WTC11 (cell line): Measurements from ENCODE around the gene CAPN14. TPM values are rescaled to one million over a fixed set of nuclear protein-coding genes. Genes with fewer than 3 reads are reported as not detected.

Experiments
- ATAC-seq: fragments of 200-7000 bp; cut with Tn5 transposase; 2 replicates; pipeline ENCODE4 v1.10.0; 2021; ENCODE audit warnings: mild to moderate bottlenecking, moderate library complexity
- CTCF ChIA-PET: fragments of 300-600 bp; sonication (Branson Sonifier 250); formaldehyde crosslinking; loops from one replicate; lab custom pipeline; 2021; ENCODE audit warnings: antibody characterized with exemption; lab: Charles Lee
- POLR2A ChIA-PET: fragments of 350-600 bp; sonication (Branson Sonifier 250); formaldehyde crosslinking; loops from one replicate; lab custom pipeline; 2021; ENCODE audit warnings: antibody characterized with exemption; lab: Charles Lee
- DNase-seq: peaks from one replicate; pipeline ENCODE4 v3.0.0; 2021; ENCODE audit warnings: low spot score
- H3K27ac Mint-ChIP-seq: 2 replicates; pipeline ENCODE4 v1.8.0; 2021; ENCODE audit warnings: mixed read lengths
- H3K27me3 Mint-ChIP-seq: 2 replicates; pipeline ENCODE4 v1.8.0; 2021; ENCODE audit warnings: low read depth, mild to moderate bottlenecking, moderate library complexity, mixed read lengths
- H3K36me3 Mint-ChIP-seq: 2 replicates; pipeline ENCODE4 v1.8.0; 2021; ENCODE audit warnings: mixed read lengths
- H3K4me1 Mint-ChIP-seq: 2 replicates; pipeline ENCODE4 v1.8.0; 2022; ENCODE audit warnings: mixed read lengths
- H3K4me3 Mint-ChIP-seq: 2 replicates; pipeline ENCODE4 v1.8.0; 2021; ENCODE audit warnings: mild to moderate bottlenecking, moderate library complexity, mixed read lengths
- H3K9me3 Mint-ChIP-seq: 2 replicates; pipeline ENCODE4 v1.8.0; 2021; ENCODE audit warnings: mixed read lengths
- EMX1 ChIP-seq: fragments of 250-450 bp; sonication (Bioruptor Pico); IDR thresholded peaks from 2 replicates; pipeline ENCODE4 v1.8.0; 2021; ENCODE audit warnings: mild to moderate bottlenecking
- JAZF1 ChIP-seq: fragments of 250-450 bp; sonication (Bioruptor Pico); IDR thresholded peaks from 2 replicates; pipeline ENCODE4 v1.9.0; 2021; ENCODE audit warnings: moderate library complexity, mild to moderate bottlenecking, inconsistent platforms
- SOX15 ChIP-seq: fragments of 250-450 bp; sonication (Bioruptor Pico); IDR thresholded peaks from 2 replicates; pipeline ENCODE4 v1.9.0; 2021; ENCODE audit warnings: mild to moderate bottlenecking
- ZNF138 ChIP-seq: sonication (generic); formaldehyde crosslinking; conservative IDR thresholded peaks from 2 replicates; pipeline ENCODE4 v1.8.1; 2022; ENCODE audit warnings: mild to moderate bottlenecking, moderate library complexity, missing genetic modification reagents
- ZNF232 ChIP-seq: sonication (generic); formaldehyde crosslinking; IDR thresholded peaks from 2 replicates; pipeline ENCODE4 v1.8.0; 2022; ENCODE audit warnings: mild to moderate bottlenecking, missing genetic modification reagents
- ZNF317 ChIP-seq: sonication (generic); formaldehyde crosslinking; IDR thresholded peaks from 2 replicates; pipeline ENCODE4 v1.8.1; 2023; ENCODE audit warnings: low read depth, mild to moderate bottlenecking, moderate library complexity, missing genetic modification reagents, borderline replicate concordance
- total RNA-seq: library from RNA; stranded (reverse); gene quantifications from 3 replicates; pipeline ENCODE4 v1.2.3, GENCODE V29; 2021
- TF ChIP-seq, protein P1 (sequence below): fragments of 250-450 bp; sonication (Bioruptor Pico); IDR thresholded peaks from 2 replicates; pipeline ENCODE4 v1.9.0; 2021; ENCODE audit warnings: moderate library complexity, mild to moderate bottlenecking, inconsistent platforms, borderline replicate concordance
- TF ChIP-seq, protein P2 (sequence below): sonication (generic); formaldehyde crosslinking; IDR thresholded peaks from 2 replicates; pipeline ENCODE4 v1.8.1; 2022; ENCODE audit warnings: missing genetic modification reagents, borderline replicate concordance
- TF ChIP-seq, protein P3 (sequence below): sonication (generic); formaldehyde crosslinking; IDR thresholded peaks from 2 replicates; pipeline ENCODE4 v1.8.0; 2023; ENCODE audit warnings: missing genetic modification reagents, mild to moderate bottlenecking, borderline replicate concordance
- TF ChIP-seq, protein P4 (sequence below): sonication (generic); formaldehyde crosslinking; IDR thresholded peaks from 2 replicates; pipeline ENCODE4 v1.8.1; 2022; ENCODE audit warnings: low read depth, mild to moderate bottlenecking, moderate library complexity, missing genetic modification reagents, borderline replicate concordance
- TF ChIP-seq, protein P5 (sequence below): fragments of 250-450 bp; sonication (Bioruptor Pico); IDR thresholded peaks from 2 replicates; pipeline ENCODE4 v1.9.0; 2021; ENCODE audit warnings: mild to moderate bottlenecking, borderline replicate concordance
- TF ChIP-seq, protein P6 (sequence below): sonication (generic); formaldehyde crosslinking; IDR thresholded peaks from 2 replicates; pipeline ENCODE4 v1.8.0; 2023; ENCODE audit warnings: mild to moderate bottlenecking, missing genetic modification reagents
- TF ChIP-seq, protein P7 (sequence below): sonication (generic); formaldehyde crosslinking; IDR thresholded peaks from 2 replicates; pipeline ENCODE4 v1.8.1; 2023; ENCODE audit warnings: mild to moderate bottlenecking, missing genetic modification reagents, borderline replicate concordance

Gene CAPN14
- total RNA-seq, 1 experiment from 2014 or later, result 0.11 TPM

DNA sequence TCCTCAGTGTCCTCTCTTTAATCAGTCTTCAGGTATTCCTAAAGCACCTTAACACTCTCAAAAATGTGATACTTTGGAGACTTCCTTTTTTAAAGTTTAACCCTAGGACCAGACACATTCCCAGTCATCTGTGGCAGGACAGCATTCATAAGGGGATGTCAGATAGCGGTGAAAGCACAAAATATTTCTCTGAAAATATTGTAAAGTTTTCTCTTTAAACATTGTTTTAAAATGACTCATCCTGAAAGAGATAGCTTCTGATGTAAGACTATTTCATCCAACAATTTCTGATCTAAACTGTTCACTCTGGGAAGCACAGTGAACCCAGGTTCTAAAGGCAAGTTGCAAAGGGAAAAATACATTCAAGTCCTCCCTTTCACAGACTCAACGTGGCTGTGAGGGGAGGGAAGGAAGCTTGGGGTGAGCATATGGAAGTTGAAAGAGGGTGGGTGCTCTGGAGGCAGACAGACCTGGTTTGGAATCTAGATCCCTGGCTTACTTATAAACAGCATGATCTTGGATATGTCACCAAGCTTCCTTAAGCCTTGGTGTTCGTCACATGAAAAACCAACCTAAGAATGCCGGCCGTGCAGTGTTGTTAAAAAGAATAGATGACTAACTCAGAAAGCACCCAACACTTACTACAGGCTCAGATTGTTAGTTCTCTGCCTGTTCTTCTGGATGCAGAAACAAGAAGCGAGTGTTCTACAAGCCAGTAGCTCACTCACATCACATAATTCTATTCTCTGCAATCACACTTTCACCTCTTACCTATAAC, 91.2 kb downstream of the CAPN14 start:
- H3K4me1 Mint-ChIP-seq, result peaks cover 35% of the 10 kb centered on the region
- no peaks in the 10 kb centered on the region for H3K36me3 Mint-ChIP-seq
- ChIA-PET CTCF (interaction anchor here (0.6 to 1.0 kb wide), 3 partner anchors 12 to 415 kb away, joined by 3 read pairs; no protein-coding TSS in a partner anchor), POLR2A (no interaction called here)
- TF ChIP-seq EMX1 (CRISPR knock-in tag), result no peak
- TF ChIP-seq, protein P1, sequence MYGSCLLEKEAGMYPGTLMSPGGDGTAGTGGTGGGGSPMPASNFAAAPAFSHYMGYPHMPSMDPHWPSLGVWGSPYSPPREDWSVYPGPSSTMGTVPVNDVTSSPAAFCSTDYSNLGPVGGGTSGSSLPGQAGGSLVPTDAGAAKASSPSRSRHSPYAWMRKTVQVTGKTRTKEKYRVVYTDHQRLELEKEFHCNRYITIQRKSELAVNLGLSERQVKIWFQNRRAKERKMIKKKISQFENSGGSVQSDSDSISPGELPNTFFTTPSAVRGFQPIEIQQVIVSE (CRISPR knock-in tag), result no peak
- TF ChIP-seq, protein P2, sequence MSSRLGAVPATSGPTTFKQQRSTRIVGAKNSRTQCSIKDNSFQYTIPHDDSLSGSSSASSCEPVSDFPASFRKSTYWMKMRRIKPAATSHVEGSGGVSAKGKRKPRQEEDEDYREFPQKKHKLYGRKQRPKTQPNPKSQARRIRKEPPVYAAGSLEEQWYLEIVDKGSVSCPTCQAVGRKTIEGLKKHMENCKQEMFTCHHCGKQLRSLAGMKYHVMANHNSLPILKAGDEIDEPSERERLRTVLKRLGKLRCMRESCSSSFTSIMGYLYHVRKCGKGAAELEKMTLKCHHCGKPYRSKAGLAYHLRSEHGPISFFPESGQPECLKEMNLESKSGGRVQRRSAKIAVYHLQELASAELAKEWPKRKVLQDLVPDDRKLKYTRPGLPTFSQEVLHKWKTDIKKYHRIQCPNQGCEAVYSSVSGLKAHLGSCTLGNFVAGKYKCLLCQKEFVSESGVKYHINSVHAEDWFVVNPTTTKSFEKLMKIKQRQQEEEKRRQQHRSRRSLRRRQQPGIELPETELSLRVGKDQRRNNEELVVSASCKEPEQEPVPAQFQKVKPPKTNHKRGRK (CRISPR knock-in tag), result no peak
- TF ChIP-seq, protein P3, sequence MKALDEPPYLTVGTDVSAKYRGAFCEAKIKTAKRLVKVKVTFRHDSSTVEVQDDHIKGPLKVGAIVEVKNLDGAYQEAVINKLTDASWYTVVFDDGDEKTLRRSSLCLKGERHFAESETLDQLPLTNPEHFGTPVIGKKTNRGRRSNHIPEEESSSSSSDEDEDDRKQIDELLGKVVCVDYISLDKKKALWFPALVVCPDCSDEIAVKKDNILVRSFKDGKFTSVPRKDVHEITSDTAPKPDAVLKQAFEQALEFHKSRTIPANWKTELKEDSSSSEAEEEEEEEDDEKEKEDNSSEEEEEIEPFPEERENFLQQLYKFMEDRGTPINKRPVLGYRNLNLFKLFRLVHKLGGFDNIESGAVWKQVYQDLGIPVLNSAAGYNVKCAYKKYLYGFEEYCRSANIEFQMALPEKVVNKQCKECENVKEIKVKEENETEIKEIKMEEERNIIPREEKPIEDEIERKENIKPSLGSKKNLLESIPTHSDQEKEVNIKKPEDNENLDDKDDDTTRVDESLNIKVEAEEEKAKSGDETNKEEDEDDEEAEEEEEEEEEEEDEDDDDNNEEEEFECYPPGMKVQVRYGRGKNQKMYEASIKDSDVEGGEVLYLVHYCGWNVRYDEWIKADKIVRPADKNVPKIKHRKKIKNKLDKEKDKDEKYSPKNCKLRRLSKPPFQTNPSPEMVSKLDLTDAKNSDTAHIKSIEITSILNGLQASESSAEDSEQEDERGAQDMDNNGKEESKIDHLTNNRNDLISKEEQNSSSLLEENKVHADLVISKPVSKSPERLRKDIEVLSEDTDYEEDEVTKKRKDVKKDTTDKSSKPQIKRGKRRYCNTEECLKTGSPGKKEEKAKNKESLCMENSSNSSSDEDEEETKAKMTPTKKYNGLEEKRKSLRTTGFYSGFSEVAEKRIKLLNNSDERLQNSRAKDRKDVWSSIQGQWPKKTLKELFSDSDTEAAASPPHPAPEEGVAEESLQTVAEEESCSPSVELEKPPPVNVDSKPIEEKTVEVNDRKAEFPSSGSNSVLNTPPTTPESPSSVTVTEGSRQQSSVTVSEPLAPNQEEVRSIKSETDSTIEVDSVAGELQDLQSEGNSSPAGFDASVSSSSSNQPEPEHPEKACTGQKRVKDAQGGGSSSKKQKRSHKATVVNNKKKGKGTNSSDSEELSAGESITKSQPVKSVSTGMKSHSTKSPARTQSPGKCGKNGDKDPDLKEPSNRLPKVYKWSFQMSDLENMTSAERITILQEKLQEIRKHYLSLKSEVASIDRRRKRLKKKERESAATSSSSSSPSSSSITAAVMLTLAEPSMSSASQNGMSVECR (CRISPR knock-in tag), result no peak
- no peak for TF ChIP-seq JAZF1 (CRISPR knock-in tag)
- TF ChIP-seq SOX15 (CRISPR knock-in tag), result no peak
- TF ChIP-seq, protein P4, sequence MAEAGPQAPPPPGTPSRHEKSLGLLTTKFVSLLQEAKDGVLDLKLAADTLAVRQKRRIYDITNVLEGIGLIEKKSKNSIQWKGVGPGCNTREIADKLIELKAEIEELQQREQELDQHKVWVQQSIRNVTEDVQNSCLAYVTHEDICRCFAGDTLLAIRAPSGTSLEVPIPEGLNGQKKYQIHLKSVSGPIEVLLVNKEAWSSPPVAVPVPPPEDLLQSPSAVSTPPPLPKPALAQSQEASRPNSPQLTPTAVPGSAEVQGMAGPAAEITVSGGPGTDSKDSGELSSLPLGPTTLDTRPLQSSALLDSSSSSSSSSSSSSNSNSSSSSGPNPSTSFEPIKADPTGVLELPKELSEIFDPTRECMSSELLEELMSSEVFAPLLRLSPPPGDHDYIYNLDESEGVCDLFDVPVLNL (CRISPR knock-in tag), result no peak
- TF ChIP-seq ZNF232 (CRISPR knock-in tag), result no peak
- TF ChIP-seq, protein P5, sequence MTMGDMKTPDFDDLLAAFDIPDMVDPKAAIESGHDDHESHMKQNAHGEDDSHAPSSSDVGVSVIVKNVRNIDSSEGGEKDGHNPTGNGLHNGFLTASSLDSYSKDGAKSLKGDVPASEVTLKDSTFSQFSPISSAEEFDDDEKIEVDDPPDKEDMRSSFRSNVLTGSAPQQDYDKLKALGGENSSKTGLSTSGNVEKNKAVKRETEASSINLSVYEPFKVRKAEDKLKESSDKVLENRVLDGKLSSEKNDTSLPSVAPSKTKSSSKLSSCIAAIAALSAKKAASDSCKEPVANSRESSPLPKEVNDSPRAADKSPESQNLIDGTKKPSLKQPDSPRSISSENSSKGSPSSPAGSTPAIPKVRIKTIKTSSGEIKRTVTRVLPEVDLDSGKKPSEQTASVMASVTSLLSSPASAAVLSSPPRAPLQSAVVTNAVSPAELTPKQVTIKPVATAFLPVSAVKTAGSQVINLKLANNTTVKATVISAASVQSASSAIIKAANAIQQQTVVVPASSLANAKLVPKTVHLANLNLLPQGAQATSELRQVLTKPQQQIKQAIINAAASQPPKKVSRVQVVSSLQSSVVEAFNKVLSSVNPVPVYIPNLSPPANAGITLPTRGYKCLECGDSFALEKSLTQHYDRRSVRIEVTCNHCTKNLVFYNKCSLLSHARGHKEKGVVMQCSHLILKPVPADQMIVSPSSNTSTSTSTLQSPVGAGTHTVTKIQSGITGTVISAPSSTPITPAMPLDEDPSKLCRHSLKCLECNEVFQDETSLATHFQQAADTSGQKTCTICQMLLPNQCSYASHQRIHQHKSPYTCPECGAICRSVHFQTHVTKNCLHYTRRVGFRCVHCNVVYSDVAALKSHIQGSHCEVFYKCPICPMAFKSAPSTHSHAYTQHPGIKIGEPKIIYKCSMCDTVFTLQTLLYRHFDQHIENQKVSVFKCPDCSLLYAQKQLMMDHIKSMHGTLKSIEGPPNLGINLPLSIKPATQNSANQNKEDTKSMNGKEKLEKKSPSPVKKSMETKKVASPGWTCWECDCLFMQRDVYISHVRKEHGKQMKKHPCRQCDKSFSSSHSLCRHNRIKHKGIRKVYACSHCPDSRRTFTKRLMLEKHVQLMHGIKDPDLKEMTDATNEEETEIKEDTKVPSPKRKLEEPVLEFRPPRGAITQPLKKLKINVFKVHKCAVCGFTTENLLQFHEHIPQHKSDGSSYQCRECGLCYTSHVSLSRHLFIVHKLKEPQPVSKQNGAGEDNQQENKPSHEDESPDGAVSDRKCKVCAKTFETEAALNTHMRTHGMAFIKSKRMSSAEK (CRISPR knock-in tag), result no peak
- TF ChIP-seq, all 79 proteins: peak for 0
- no peak for DNase-seq
- ATAC-seq, result no peak
- no peaks in the 10 kb centered on the region for H3K27me3 Mint-ChIP-seq
- H3K4me3 Mint-ChIP-seq, result no peak overlapping the region
- H3K9me3 Mint-ChIP-seq, result no peaks in the 10 kb centered on the region
- H3K27ac Mint-ChIP-seq, result no peak overlapping the region

DNA sequence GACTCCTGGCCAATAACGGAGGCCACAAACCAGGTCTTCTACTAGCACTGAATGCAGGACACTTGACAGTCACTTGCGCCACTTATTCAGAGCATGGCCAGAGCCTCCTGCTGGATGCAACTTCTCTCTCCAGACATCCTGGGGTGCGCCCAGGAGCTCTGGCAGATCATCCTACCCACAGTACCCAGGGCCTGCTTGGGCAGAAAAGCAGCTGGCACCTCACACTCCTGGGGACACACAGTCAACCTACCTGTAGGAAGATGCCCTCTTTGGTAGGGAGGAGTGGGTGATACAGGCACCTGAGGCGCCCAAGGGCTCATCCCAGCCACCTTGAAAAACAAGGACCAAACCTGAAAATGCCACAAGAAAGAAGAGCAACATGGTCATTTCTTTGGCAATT, 92.4 kb downstream of the CAPN14 start:
- DNase-seq (no peak), ATAC-seq (no peak)
- H3K27ac Mint-ChIP-seq, result no peak overlapping the region; the same call in 1 of the 2 replicates
- TF ChIP-seq, protein P6, sequence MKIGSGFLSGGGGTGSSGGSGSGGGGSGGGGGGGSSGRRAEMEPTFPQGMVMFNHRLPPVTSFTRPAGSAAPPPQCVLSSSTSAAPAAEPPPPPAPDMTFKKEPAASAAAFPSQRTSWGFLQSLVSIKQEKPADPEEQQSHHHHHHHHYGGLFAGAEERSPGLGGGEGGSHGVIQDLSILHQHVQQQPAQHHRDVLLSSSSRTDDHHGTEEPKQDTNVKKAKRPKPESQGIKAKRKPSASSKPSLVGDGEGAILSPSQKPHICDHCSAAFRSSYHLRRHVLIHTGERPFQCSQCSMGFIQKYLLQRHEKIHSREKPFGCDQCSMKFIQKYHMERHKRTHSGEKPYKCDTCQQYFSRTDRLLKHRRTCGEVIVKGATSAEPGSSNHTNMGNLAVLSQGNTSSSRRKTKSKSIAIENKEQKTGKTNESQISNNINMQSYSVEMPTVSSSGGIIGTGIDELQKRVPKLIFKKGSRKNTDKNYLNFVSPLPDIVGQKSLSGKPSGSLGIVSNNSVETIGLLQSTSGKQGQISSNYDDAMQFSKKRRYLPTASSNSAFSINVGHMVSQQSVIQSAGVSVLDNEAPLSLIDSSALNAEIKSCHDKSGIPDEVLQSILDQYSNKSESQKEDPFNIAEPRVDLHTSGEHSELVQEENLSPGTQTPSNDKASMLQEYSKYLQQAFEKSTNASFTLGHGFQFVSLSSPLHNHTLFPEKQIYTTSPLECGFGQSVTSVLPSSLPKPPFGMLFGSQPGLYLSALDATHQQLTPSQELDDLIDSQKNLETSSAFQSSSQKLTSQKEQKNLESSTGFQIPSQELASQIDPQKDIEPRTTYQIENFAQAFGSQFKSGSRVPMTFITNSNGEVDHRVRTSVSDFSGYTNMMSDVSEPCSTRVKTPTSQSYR (CRISPR knock-in tag), result no peak
- TF ChIP-seq ZNF138 (CRISPR knock-in tag), result no peak
- TF ChIP-seq, protein P7, sequence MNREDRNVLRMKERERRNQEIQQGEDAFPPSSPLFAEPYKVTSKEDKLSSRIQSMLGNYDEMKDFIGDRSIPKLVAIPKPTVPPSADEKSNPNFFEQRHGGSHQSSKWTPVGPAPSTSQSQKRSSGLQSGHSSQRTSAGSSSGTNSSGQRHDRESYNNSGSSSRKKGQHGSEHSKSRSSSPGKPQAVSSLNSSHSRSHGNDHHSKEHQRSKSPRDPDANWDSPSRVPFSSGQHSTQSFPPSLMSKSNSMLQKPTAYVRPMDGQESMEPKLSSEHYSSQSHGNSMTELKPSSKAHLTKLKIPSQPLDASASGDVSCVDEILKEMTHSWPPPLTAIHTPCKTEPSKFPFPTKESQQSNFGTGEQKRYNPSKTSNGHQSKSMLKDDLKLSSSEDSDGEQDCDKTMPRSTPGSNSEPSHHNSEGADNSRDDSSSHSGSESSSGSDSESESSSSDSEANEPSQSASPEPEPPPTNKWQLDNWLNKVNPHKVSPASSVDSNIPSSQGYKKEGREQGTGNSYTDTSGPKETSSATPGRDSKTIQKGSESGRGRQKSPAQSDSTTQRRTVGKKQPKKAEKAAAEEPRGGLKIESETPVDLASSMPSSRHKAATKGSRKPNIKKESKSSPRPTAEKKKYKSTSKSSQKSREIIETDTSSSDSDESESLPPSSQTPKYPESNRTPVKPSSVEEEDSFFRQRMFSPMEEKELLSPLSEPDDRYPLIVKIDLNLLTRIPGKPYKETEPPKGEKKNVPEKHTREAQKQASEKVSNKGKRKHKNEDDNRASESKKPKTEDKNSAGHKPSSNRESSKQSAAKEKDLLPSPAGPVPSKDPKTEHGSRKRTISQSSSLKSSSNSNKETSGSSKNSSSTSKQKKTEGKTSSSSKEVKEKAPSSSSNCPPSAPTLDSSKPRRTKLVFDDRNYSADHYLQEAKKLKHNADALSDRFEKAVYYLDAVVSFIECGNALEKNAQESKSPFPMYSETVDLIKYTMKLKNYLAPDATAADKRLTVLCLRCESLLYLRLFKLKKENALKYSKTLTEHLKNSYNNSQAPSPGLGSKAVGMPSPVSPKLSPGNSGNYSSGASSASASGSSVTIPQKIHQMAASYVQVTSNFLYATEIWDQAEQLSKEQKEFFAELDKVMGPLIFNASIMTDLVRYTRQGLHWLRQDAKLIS, result no peak
- no peak for TF ChIP-seq ZNF317
- H3K27me3 Mint-ChIP-seq, result no peaks in the 10 kb centered on the region
- no peak overlapping the region for H3K4me3 Mint-ChIP-seq
- H3K4me1 Mint-ChIP-seq, result peaks cover 23% of the 10 kb centered on the region
- H3K36me3 Mint-ChIP-seq, result no peaks in the 10 kb centered on the region
- CTCF ChIA-PET, result no interaction called here
- H3K9me3 Mint-ChIP-seq, result no peaks in the 10 kb centered on the region
- POLR2A ChIA-PET, result no interaction called here
